H1 (cell line): ENCODE measurements around the gene APOBEC2. TPM values are rescaled to one million over a fixed set of nuclear protein-coding genes. Genes with fewer than 3 reads are reported as not detected.

Experiments used
- JUND ChIP-seq: IDR thresholded peaks from 2 replicates; pipeline ENCODE4 v1.6.1; 2011; ENCODE audit warnings: mild to moderate bottlenecking, improper control_type of control experiment, low read length
- MAX ChIP-seq: IDR thresholded peaks from 2 replicates; pipeline ENCODE4 v1.6.1; 2012; ENCODE audit warnings: inconsistent platforms
- NANOG ChIP-seq: IDR thresholded peaks from 2 replicates; pipeline ENCODE4 v1.6.1; 2011; ENCODE audit warnings: low read length, low read depth, mild to moderate bottlenecking, inconsistent platforms; ENCODE audit not compliant: insufficient read depth, poor library complexity, severe bottlenecking
- RBBP5 ChIP-seq: IDR thresholded peaks from 2 replicates; pipeline ENCODE4 v1.7.1; 2012; ENCODE audit warnings: low read depth, mild to moderate bottlenecking, inconsistent platforms, low read length, moderate library complexity, borderline replicate concordance
- polyA plus RNA-seq, 7 experiments: library from polyadenylated mRNA; depleted of rRNA in 3 of 7; stranded (reverse) in 5 of 7; unstranded in 2 of 7; fragments of >200 nt in 5 of 7; fragments of 200-250 nt in 2 of 7; gene quantifications; 1 replicate in 5 of 7; 2 replicates in 1 of 7; 4 replicates in 1 of 7; pipeline versions ENCODE4 v1.2.1 to v1.2.3, GENCODE V29; 2011 to 2013; ENCODE audit warnings: missing spikeins in 2 of 7, mixed read lengths in 2 of 7
- total RNA-seq: library from RNA; stranded (reverse); fragmentation: NEBNext Ultra II Directional; extraction: Animal tissue kit (Norgen Biotek cat#: 25700); gene quantifications from 2 replicates; pipeline ENCODE4 v1.2.1, GENCODE V29; 2021

Gene APOBEC2
- total and polyA plus RNA-seq, 2 of the 8 experiments (the other 6 are each of a cell fraction or from before 2014, with no cell fraction given): not detected

GRCh38 chr6:41032830-41033229, 20.2 kb upstream of the APOBEC2 start (continued):
- TF ChIP-seq MAX (no peak), NANOG (no peak), RBBP5 (no peak), JUND (no peak)
